Astrocyte (in vitro differentiated cells and primary cell): ENCODE data around the gene FBN3.

Experiments
- EZH2 ChIP-seq: IDR thresholded peaks from 2 replicates; pipeline ENCODE4 v1.6.1; 2012; ENCODE audit warnings: mild to moderate bottlenecking, low read length, inconsistent platforms; ENCODE audit not compliant: insufficient read depth
- TF ChIP-seq, protein P1 (sequence below): IDR thresholded peaks from 2 replicates; pipeline ENCODE4 v1.5.1; 2011; ENCODE audit warnings: low read depth, mild to moderate bottlenecking, inconsistent platforms, low read length, moderate library complexity; ENCODE audit not compliant: insufficient read depth

DNA sequence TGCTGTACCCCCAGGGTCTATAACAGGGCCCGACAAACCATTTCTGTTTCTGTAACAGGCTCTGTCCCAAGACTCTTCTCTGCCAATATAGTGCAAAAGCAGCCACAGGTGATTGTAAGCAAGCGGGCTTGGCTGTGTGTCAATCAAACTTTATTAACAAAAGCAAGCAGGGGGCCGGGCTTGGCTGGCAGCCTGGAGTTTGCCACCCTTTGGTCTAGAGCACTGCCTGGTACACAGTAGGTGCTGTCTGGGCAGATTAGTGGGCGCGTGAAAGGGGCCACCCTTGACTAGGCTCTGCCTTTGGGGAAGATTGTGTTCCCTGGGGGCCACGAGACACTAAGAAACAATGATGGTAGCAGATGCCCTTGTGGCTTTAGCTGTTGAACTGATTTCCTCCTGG is 69.4 kb downstream of the FBN3 start:
- TF ChIP-seq, protein P1, sequence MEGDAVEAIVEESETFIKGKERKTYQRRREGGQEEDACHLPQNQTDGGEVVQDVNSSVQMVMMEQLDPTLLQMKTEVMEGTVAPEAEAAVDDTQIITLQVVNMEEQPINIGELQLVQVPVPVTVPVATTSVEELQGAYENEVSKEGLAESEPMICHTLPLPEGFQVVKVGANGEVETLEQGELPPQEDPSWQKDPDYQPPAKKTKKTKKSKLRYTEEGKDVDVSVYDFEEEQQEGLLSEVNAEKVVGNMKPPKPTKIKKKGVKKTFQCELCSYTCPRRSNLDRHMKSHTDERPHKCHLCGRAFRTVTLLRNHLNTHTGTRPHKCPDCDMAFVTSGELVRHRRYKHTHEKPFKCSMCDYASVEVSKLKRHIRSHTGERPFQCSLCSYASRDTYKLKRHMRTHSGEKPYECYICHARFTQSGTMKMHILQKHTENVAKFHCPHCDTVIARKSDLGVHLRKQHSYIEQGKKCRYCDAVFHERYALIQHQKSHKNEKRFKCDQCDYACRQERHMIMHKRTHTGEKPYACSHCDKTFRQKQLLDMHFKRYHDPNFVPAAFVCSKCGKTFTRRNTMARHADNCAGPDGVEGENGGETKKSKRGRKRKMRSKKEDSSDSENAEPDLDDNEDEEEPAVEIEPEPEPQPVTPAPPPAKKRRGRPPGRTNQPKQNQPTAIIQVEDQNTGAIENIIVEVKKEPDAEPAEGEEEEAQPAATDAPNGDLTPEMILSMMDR, result no peak
- no peak for TF ChIP-seq EZH2
